ENCODE results near the gene TNK2. TPM values are rescaled to one million over a fixed set of nuclear protein-coding genes. Genes with fewer than 3 reads are reported as not detected.

TNK2 gene
- total RNA-seq, 1 donor from 2014 or later = 46.2 TPM

DNA sequence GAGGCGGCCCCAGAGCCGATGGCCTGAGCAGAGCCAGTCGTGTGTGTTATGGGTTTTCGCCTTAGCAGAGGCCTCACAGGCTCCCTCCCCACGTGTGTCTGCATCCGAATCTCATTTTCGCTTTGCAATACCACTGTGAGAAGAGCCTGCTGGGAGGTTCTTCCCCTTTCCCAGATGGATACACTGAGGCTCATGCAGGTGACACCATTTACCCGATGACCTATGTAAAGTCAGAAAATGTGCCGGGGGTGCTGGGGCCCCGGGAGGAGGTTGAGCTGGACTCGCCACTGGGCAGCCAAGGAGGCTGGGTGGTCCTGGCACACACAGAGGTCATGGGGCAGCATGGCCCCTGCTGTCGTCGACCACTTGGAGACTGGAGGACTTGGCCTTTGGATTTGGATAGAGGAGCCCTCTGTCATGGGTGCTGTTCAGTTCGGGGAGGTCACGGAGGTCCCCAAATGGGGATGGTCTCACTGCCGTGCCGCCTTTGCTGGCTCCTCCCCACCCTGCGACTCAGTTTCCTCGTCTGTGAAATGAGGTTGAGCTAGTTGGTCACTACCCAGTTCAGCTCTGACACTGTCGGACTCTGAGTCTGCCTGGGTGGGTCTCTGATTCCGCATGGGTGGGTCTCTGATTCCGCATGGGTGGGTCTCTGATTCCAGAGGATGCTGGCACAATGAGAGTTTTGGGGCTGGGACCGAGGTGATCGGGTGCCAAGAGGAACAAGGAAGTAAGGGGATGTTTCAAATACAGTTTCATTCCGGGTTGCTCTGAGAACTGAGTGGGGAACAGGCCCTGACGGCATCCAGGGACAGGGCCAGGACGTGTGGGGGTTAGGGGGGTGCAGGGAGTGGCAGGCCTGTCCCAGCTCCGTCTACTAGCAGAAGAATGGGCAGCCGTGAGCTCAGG lies 73.4 kb downstream of the TNK2 start:
- Mint-ChIP-seq H3K36me3 (ENCODE audit: unreplicated experiment) (peaks cover 14% of the 10 kb centered on the region), H3K4me3 (ENCODE audit: unreplicated experiment) (no peak overlapping the region), H3K27me3 (ENCODE audit: unreplicated experiment) (peaks cover 12% of the 10 kb centered on the region), H3K4me1 (ENCODE audit: low read depth, unreplicated experiment) (no peaks in the 10 kb centered on the region), H3K27ac (ENCODE audit: unreplicated experiment) (no peak overlapping the region), H3K9me3 (ENCODE audit: unreplicated experiment) (peaks cover 14% of the 10 kb centered on the region)
- DNase-seq = no peak
- TF ChIP-seq, protein P1, sequence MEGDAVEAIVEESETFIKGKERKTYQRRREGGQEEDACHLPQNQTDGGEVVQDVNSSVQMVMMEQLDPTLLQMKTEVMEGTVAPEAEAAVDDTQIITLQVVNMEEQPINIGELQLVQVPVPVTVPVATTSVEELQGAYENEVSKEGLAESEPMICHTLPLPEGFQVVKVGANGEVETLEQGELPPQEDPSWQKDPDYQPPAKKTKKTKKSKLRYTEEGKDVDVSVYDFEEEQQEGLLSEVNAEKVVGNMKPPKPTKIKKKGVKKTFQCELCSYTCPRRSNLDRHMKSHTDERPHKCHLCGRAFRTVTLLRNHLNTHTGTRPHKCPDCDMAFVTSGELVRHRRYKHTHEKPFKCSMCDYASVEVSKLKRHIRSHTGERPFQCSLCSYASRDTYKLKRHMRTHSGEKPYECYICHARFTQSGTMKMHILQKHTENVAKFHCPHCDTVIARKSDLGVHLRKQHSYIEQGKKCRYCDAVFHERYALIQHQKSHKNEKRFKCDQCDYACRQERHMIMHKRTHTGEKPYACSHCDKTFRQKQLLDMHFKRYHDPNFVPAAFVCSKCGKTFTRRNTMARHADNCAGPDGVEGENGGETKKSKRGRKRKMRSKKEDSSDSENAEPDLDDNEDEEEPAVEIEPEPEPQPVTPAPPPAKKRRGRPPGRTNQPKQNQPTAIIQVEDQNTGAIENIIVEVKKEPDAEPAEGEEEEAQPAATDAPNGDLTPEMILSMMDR (IDR thresholded peaks at IDR 0.05; ENCODE audit: partially characterized antibody, unreplicated experiment) = no peak

- TF ChIP-seq, protein P1 (IDR thresholded peaks at IDR 0.05; ENCODE audit: partially characterized antibody, unreplicated experiment) = no peak
- H3K4me1 Mint-ChIP-seq (ENCODE audit: low read depth, unreplicated experiment) = no peaks in the 10 kb centered on the region
- no peak for DNase-seq
Observed at GRCh38 chr3:195829897-195830254, 78.5 kb downstream of the TNK2 start.

GRCh38 chr3:195828762-195829161 lies 79.6 kb downstream of the TNK2 start:
- H3K9me3 Mint-ChIP-seq (ENCODE audit: unreplicated experiment) = peaks cover 2% of the 10 kb centered on the region
- no peak overlapping the region for H3K27ac Mint-ChIP-seq (ENCODE audit: unreplicated experiment)
- no peak overlapping the region for H3K4me3 Mint-ChIP-seq (ENCODE audit: unreplicated experiment)
- no peak for DNase-seq
- no peaks in the 10 kb centered on the region for H3K36me3 Mint-ChIP-seq (ENCODE audit: unreplicated experiment)
- peaks cover 4% of the 10 kb centered on the region for H3K27me3 Mint-ChIP-seq (ENCODE audit: unreplicated experiment)
- no peaks in the 10 kb centered on the region for H3K4me1 Mint-ChIP-seq (ENCODE audit: low read depth, unreplicated experiment)
- TF ChIP-seq, protein P1 (IDR thresholded peaks at IDR 0.05; ENCODE audit: partially characterized antibody, unreplicated experiment) = no peak

More at GRCh38 chr3:195829897-195830254, 78.5 kb downstream of the TNK2 start:
- Mint-ChIP-seq H3K36me3 (ENCODE audit: unreplicated experiment) (no peaks in the 10 kb centered on the region), H3K27ac (ENCODE audit: unreplicated experiment) (no peak overlapping the region), H3K4me3 (ENCODE audit: unreplicated experiment) (no peak overlapping the region), H3K27me3 (ENCODE audit: unreplicated experiment) (peaks cover 7% of the 10 kb centered on the region), H3K9me3 (ENCODE audit: unreplicated experiment) (peaks cover 2% of the 10 kb centered on the region)

DNA sequence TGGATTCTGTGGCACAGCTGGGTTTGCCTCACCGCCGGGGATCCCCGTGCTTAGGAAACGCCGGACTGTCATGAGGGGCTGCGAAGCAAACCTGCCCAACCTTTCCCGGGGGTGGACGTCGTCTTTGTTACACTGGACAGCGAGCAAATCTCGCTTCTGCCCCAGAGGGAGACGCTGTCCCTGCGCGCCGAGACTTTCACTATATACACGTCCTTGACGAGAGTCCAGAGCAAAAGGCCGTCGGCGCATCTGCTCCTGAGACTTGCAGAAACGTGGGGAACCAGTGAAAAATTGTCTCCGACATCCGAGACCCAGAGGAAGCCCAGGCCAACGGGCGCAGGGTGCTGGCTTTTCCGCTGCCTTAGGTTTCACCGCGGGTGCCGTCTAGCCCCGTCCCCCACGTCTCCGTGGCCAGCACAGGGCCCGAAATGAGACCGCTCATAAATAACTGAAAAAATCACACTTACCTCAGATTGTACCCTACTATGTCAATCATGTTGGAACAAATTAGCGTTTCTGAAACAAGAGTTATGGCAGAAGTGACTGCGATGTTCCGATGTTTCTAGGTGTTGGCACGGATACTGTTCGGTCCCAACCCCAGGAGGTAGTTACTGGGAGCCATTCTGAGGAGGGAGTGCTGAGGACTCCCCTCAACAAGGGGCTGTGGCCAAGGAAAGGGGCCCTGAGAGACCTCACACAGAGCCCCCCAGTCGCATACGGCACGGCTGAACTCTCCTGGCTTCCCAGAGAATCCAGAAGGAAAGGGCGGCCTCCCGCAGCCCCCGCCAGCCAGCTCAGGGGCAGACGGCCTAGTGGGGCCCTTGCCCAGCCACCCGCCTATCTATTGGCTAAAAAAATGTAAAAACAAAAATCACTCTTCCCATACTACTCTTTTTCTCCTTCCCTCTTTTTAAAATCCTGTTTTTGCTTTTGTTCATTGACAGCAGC lies 82.2 kb downstream of the TNK2 start:
- Mint-ChIP-seq H3K9me3 (ENCODE audit: unreplicated experiment) (peaks cover 2% of the 10 kb centered on the region), H3K27ac (ENCODE audit: unreplicated experiment) (no peak overlapping the region), H3K36me3 (ENCODE audit: unreplicated experiment) (no peaks in the 10 kb centered on the region), H3K4me3 (ENCODE audit: unreplicated experiment) (no peak overlapping the region), H3K4me1 (ENCODE audit: low read depth, unreplicated experiment) (no peaks in the 10 kb centered on the region), H3K27me3 (ENCODE audit: unreplicated experiment) (peaks cover 4% of the 10 kb centered on the region)
- no peak for DNase-seq
- TF ChIP-seq, protein P1 (IDR thresholded peaks at IDR 0.05; ENCODE audit: partially characterized antibody, unreplicated experiment) = no peak
